GM19023 (cell line): ENCODE data around the gene WWP2.
"Not testable (repeated sequence)": the region's sequence is repeated elsewhere in the genome, so short reads cannot be mapped to it uniquely, and the experiment has no call there.

Source experiments
- ATAC-seq: cut with Tn5 transposase; IDR thresholded peaks from one replicate; pipeline ENCODE4 v1.9.1; 2021; ENCODE audit warnings: mild to moderate bottlenecking, moderate library complexity; ENCODE audit not compliant: unreplicated experiment

Gene WWP2

DNA sequence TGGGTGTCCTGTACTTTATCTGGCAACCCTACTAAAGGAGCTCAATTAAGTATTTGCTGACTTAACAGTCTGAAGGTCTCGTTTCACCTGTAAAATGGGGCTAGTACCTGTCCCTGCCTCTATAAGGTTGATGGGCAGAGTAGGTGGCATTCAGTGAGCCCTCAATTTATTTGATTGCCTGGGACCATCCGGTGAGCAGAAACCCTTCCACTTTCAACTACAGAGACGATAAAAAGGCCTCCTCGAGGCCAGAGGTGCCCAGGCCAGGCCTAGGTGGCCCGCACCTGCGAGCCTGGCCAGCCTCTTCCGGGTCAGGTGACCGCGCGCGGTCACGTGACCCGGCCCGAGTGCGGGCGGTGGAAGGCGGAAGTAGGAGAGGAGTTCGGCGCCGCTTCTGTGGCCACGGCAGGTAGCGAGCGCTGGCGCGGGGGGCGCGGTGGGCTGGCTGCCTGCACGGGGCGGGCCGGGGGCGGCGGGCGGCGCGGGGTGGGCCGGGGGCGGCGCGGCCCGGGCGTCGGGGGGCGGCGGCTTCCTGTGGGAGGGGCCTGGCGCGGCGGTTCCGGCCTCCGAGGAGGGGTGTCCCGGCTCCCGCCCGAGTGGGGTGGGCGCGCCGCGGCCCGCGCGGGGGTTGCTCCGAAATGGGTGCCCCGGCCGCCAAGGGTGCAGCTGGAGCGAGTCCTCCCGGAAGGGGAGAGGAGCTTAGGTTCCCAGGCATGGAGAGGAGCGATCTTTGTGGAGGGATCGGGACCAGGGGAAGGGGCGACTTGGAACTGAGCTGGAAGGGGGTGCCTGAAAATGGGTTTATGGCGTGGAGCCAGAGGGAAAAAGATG, at the start of gene WWP2:
Gene WWP2, plus strand, starts transcription at position 350 of the 831 bp plus-strand sequence. CDS start 24,679 bp downstream, outside the sequence.
- ATAC-seq: peak; percentile 76

DNA sequence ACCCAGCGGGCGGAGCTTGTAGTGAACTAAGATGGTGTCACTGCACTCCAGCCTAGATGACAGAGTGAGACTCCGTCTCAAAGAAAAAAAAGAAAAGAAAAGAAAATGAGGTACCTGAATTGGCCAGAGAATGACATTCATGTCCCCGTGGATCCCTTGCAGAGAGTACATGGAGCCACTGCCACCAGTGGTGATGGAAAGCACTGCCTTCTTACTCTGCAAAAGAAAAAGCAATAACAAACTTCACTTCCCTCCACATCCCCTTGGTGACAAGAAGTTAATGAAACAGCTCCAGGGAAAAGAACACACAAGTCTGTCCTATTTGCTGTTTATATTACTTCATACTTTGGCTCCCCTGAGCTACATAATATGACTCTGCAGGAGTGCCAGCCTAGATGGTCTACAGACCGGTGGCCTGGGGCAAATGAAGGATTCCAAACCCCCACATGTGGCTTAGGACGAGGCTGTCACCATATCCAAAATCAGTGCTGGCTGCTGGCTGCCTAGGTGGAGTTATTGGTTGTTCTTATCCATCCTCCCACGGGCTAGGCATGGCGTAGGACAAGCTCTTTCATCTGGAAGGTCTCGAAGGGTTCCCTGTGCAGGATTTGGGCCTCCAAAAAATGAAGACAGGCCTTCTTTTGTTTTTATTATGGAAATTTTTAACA, 49.1 kb upstream of the WWP2 start:
- ATAC-seq: no peak

DNA sequence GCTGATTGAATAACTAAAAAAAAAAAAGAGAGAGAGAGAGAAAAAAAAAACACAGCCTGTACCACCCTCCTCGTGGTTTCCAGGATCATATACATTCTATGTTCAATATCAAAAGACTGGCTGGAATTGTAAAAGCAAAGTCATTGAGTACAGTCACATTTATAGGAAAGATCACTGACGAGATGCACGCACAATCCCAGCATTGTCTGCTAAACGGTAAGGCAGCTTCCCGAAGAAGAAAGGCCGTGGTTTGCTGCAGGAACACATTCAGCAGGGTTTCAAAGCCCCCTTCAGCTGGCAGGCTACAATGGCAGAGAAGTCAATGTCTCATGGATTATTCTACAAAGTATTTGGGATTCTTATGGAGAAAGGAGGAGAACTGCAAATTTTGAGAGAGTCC, 45.1 kb upstream of the WWP2 start:
- ATAC-seq: no peak

DNA sequence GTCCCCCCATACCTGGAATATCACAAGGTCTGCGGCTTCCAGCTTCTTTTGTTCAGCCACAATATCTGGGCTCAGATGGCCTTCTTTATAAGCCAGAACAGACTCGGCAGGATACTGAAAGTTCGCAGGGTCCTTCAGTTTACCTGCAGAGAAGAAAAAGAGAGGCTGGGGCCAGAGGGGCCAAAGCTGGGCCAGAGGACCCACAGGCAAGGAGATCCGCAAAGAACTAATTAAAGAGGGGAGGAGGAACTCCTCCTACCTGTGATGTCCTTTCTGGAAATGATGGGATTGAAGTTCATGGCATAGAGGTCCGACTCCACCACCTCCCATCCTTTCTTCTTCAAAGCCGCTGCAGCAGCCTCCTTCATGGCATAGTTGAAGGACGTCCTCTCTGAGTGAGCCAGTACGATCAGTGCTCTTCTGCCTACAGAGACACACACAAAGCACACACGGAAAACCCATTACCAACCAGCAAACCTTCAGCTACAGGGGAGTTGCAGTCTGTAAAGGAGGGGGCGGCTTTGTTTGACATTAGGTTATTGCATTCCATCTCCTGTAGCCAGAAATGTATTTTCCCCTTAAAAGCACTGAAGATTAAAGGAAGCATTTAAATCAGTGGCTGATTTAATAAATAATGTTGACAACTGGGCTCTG, 43.9 kb upstream of the WWP2 start:
- no peak for ATAC-seq

DNA sequence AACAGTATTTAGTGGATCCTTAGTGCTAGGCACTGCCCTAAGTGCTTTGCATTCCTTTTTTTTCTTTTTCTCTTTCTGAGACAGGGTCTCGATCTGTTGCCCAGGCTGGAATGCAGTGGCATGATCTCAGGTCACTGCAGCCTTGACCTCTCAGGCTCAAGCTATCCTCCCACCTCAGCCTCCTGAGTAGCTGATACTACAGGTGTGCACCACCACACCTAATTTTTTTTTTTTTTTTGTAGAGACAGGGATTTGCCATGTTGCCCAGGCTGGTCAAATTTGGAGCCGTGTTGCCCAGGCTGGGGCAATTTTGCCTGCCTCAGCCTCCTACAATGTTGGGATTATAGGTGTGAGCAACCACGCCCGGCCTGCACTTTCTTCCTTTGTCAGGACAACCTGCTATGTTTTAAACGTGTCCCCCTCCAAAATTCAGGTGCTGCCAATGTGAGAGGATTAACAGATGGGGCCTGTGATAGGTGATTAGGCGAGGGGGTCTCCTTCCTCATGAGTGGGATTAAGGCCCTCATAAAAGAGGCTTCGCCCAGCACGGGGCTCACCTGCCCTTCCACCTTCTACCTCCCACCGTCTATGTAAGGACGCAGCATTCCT, 41.2 kb upstream of the WWP2 start:
- no peak for ATAC-seq

DNA sequence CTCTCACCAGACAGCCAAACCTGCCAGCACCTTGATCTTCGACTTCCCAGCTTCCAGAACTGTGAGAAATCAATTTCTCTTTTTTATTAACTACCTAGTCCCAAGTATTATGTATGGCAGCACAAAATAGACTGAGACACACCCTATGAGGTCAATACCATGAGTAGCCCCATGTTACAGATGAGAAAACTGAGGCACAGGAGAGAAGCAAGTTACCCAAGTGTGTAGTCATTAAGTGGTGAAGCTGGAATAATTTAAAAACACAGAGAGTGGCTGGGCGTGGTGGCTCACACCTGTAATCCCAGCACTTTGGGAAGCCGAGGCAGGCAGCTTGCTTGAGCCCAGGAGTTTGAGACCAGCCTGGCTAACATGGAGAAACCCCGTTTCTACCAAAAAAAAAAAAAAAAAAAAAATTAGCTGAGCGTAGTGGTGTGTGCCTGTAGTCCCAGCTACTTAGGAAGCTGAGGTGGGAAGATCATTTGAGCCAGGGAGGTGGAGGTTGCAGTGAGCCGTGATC, 40.6 kb upstream of the WWP2 start:
- ATAC-seq: no peak

DNA sequence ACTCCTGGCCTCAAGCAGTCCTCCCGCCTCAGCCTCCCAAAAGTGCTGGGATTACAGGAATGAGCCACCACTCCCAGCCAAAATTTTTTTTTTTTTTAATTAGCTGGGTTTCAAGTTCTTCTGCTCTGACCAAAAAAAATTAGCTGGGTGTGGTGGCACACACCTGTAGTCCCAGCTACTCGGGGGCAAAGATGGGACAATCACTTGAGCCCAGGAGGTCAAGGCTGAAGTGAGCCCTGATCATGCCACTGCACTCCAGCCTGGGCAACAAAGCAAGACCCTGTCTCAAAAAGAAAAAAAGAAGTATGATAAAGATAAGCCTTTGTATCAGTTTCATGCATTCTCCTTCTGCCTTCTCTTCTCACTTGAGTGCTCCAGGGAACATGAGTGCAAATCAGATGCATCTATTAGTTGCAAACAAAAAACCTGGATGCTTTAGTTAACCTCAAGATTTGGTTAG, 37.7 kb upstream of the WWP2 start:
- ATAC-seq: no peak

DNA sequence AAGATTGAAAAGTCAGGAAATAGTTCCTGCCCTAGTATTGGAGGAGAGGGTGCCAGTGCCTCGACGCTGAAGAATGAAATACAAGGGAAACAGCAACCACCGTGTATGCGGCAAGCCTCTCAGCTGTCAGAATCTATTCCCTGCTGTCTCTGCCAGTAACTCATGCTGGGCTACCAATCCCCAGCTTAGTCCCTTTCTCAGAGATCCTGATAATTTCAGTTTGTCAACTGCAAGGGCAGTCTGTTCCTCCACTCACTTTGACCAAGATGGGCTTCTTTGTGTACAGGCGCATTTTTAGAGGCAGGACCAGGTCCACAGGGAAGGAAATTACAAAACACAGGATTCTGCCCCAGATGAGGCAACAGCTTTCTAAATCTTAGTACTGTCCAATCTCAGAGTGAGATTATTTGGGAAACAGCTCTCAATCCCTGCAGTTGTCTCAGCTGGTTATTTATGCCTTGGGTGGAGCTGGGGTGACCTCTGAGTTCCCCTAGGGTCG, 37.1 kb upstream of the WWP2 start:
- ATAC-seq: no peak

DNA sequence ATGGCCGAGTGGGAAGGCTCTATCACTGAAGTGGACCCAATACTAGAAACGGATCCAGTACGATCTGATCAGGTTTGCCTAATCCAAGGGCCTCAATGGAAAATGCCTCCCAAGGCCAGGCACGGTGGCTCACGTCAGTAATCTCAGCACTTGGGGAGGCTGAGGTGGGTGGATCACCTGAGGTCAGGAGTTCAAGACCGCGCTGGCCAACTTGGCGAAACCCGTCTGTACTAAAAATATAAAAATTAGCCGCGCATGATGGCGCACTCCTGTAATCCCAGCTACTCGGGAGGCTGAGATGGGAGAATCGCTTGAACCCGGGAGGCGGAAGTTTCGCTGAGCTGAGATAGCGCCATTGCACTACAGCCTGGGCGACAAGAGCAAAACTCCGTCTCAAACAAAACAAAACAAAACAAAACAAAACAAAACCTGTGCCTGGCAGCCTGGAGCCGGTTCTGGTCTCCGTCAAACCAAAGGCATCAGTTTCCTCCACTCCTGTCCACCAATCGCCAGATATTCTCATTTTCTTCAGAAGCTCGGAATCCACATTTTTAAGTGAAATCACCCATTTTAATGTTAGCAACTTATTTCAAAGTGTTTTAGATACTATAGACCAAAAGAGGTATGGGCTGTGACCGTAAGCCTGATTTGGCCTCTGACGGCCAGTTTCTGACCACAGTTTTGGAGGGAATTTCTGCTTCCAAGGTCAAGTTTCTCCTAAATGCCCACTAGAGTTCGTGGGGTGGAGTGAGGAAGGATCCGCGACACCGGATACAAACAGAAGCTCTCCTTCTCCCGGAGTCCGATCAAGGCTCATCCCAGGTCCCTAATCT, 36.4 kb upstream of the WWP2 start:
- ATAC-seq: no peak

DNA sequence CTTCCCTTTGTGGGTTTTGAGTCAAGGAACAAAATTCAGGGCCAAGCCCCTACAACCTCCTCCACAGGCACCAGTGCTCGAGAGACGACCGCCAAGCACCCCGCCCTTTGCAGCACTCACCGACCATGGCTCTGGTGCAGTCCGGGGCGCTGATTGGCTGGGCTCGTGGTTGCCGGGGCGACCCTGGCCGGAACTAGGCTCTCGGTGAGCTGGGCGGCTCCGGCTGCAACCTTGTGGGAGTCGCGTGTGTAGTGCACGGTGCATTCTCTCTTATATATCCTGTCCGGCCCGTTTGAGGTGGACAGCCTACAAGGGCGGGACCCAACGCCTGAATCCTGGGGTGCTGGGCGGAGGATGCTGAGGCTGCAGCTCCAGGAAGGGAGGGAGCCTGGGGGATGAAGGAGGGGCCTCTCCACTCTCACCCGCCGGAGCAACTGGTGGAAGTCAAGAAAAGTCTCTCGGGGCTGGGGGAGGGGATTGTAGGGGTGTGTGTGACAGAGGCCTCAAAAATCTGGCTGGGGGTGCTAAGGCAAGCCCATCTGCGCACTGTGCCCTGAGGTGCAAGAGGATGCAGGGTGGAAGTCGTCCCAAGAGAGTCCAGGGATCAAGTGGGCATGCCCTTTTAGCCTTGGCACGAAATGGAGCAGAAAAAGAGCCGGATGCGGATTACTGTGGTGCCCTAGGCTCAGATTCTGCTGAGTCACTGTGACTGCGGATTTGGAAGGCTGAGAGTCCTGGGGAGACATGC, 35.6 kb upstream of the WWP2 start, which contains the start of gene NQO1:
Gene NQO1, minus strand, starts transcription at position 248 of the 748 bp plus-strand sequence. Its CDS starts 121 bp downstream, at position 127.
- peak; percentile 99 for ATAC-seq

DNA sequence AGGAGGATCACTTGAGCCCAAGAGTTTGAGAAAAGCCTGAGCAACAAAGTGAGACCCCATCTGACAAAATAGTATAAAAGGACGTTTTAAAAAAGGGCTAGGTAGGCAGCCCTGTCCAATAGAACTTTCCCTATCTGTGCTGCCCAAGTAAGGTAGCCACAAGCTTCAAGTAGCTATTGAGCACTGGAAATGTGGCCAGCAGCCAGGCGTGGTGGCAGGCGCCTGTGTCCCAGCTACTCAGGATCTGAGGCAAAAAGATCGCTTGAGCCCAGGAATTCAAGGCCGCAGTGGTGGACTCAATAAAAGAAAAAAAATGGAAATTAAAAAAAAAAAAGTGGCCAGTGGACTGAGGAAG, 34.2 kb upstream of the WWP2 start:
- ATAC-seq: no peak

DNA sequence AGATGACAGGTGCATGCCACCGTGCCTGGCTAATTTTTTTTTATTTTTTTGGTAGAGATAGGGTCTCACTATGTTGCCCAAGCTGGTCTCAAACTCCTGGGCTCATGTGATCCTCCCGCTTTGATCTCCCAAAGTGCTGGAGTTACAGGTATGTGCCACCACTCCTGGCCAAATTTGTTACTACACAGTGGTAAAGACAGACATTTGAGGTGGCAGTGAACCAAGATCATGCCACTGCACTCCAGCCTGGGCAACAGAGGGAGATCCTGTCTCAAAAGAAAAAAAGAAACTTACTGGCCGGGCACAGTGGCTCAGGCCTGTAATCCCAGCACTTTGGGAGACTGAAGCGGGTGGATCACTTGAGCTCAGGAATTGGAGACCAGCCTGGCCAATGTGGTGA, 33.1 kb upstream of the WWP2 start:
- not testable (repeated sequence) for ATAC-seq

DNA sequence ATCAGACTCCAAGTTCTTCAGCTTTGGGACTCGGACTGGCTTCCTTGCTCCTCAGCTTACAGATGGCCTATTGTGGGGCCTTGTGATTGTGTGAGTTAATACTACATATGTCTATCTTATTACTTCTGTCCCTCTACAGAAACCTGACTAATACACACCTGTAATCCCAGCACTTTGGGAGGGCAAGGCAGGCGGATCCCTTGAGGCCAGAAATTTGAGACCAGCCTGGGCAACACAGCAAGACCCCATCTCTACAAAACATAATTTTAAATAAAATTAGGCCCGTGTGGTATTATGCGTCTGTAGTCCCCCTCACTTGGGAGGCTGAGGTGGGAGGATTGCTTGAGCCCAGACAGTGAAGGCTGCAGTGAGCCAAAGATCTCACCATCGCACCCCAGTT, 30.9 kb upstream of the WWP2 start:
- not testable (repeated sequence) for ATAC-seq

DNA sequence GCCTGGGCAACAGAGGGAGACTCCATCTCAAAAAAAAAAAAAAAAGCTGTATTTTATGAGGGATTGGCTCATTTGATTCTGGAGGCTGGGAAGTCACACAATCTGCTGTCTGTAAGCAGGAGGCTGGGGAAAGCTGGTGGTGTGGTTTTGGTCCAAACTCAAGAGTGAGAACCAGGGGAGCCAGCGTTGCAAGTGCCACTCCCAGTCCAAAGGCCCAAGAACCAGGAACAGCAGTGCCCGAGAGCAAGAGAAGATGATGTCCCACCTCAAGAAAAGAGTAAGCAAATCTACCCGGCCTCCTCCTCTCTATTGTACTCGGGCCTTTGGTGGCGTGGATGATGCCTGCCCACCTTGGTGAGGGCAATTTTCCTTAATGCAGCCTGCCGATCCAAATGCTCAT, 30.0 kb upstream of the WWP2 start:
- ATAC-seq: no peak

DNA sequence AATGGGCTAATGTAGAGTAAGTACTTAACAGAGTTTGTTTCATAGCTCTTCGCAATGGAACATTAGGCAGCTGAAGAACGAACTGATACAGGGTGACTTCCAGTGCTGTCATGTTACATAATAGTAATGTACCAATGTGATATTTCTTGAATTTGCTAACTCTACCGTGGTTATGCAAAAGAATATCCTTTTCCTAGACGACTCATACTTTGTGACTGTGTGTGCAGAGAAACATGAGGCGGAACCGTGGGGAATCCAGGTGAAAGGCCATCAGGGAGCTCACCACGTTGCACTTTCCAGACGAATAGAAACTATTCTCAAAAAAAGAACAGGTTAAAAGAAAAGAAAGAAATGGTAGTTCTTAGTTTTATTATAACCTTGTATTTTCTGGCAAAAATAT, 20.6 kb upstream of the WWP2 start:
- ATAC-seq: no peak

DNA sequence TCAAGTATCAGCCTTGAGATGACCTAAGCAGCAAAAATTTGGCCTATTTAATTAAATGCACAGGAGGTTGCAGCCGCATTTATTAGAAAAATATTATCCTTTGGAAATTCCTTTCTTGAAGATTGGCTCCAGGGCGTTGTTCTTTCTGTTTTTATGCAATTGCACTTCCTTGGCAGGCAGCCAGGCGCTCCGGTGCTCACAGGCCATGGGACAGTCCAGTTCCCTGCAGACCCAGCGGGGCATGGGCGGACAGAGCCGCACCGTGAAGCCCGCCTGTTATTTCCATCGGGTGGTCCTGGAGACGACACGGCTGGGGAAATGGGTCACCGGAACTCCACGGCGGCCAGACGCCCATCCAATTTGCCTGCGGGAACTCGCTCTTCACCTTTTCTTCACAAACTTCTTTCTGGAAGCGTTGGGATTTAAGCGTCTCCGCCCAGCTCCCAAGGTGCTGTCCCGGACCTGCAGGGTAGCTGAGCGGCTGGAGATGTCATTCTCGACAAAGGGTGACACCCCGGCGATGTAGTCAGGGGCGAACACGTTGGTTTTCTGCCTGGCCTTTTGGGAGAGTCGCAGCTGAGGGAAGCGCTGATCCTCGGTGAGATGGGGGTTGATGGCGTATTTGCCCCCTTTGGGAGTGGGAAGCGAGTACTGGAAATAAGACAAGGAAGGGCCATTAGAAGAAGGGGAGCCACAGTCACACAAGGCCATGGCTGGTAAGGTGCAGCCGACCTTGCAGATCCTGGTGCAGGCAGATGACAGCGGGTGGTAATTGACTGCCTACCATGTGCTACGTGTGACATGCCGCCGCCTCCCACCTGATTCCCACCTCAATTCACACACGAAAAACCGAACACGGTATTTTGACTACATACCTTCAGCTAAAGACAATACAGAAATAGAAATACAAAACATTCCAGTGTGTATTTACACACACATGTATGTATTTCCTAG, 19.9 kb upstream of the WWP2 start:
- ATAC-seq: no peak

DNA sequence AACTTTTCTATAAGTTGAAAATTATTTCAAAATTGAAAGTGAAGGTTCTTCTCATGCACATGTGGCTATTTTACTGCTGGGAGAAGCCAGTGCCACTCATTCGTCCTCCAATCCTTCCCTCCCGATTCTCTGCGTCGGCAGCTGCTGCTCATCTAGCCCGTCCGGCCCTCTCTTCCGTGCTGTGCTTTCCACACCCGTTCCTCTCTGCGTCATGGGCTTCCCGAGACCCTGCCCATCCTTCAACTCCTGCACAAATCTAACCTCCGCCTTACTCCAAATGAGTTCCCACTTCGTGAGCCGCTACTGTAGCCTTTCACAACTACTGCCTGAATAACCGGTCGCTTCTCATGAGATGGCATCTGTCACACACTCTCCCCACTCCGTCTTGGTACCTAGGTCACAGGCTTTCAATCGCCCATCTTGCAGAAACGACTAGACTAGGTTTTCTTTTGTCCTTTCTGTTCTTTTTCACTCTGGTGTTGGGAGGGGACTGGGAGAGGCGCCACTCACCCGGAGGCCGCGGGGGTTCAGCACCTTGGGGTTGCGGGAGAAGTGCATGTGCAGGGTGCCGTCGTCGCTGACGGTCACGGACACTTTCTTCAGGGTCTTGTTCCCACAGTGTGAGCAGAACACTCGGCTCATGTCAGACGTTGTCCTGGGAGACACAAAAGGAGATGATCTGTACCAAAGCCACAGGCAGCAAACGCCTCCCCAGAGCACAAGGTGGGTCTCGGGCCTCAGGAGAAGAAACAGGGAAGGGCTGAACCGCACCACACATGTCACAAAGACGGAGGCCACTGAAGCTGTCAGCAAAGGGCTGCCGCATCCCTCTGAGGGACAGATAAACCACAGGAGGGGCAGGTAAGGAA, 17.5 kb upstream of the WWP2 start:
- no peak for ATAC-seq
